Measurements from ENCODE around the gene FAM131C. TPM values are rescaled to one million over a fixed set of nuclear protein-coding genes. Genes with fewer than 3 reads are reported as not detected.
"Not testable (repeated sequence)": the region's sequence is repeated elsewhere in the genome, so short reads cannot be mapped to it uniquely, and the experiment has no call there.

Gene FAM131C
- polyA plus RNA-seq, 5 donors, result 0.11 to 0.27 (median 0.24) TPM

- not testable (repeated sequence) for DNase-seq
These were observed 33.6 kb downstream of the FAM131C start for GRCh38 chr1:16039871-16040270.

GRCh38 chr1:16038620-16038912 lies 34.9 kb downstream of the FAM131C start:
- no peak for DNase-seq

- not testable (repeated sequence) for DNase-seq
These were observed 37.0 kb downstream of the FAM131C start for GRCh38 chr1:16036461-16036860.

- not testable (repeated sequence) for DNase-seq
These were observed 40.3 kb downstream of the FAM131C start for GRCh38 chr1:16033103-16033632.

GRCh38 chr1:16032388-16033102 lies 40.9 kb downstream of the FAM131C start:
- peak; percentile 73 to 82 for DNase-seq

- no peak for DNase-seq
These were observed 41.9 kb downstream of the FAM131C start for GRCh38 chr1:16031551-16031950.

- no peak for DNase-seq
These were observed 44.2 kb downstream of the FAM131C start for GRCh38 chr1:16029288-16029687.

- not testable (repeated sequence) for DNase-seq
These were observed 44.5 kb downstream of the FAM131C start for GRCh38 chr1:16029003-16029268.

GRCh38 chr1:16028237-16029002 lies 45.0 kb downstream of the FAM131C start:
- no peak for DNase-seq

GRCh38 chr1:16026723-16027484 lies 46.5 kb downstream of the FAM131C start:
- no peak for DNase-seq

- not testable (repeated sequence) for DNase-seq
These were observed 47.1 kb downstream of the FAM131C start for GRCh38 chr1:16026302-16026701.

GRCh38 chr1:16023050-16023653 lies 50.3 kb downstream of the FAM131C start:
- DNase-seq, result no peak

- no peak for DNase-seq
These were observed 51.1 kb downstream of the FAM131C start for GRCh38 chr1:16022393-16022792.

- DNase-seq, result no peak
These were observed 51.8 kb downstream of the FAM131C start, which contains the start of gene CLCNKA for GRCh38 chr1:16021681-16022080. Gene CLCNKA, plus strand, starts transcription at chr1:16022036. Its CDS starts 584 bp downstream, at chr1:16022620.

GRCh38 chr1:16020878-16021277 lies 52.6 kb downstream of the FAM131C start:
- not testable (repeated sequence) for DNase-seq

- no peak for DNase-seq
These were observed 53.1 kb downstream of the FAM131C start for GRCh38 chr1:16020325-16020724.

GRCh38 chr1:16019644-16020277 lies 53.7 kb downstream of the FAM131C start:
- DNase-seq, result no peak

- DNase-seq, result no peak
These were observed 54.5 kb downstream of the FAM131C start for GRCh38 chr1:16018749-16019643.

GRCh38 chr1:16018308-16018707 lies 55.1 kb downstream of the FAM131C start:
- DNase-seq, result no peak
